Heart left ventricle (tissue), 13 donors: ENCODE results near the gene IGSF5.

Source experiments
- CTCF ChIP-seq, 12 donors: fragments of 200-600 bp; sonication (generic) in 4 of 12; IDR thresholded peaks; one replicate each; pipeline versions ENCODE4 v1.5.0 to v1.8.0; 2018 to 2022; ENCODE audit warnings: antibody characterized with exemption in 12 of 12, mild to moderate bottlenecking in 5 of 12
- POLR2A ChIP-seq, 2 donors: fragments of 450-650 bp; IDR thresholded peaks; one replicate each; pipeline ENCODE4 v1.6.1; 2017; ENCODE audit warnings: antibody characterized with exemption in 2 of 2, mild to moderate bottlenecking in 2 of 2, moderate library complexity in 2 of 2
- donor health status: ischemic (EF 13 %, LVEDD 7.1; RV severe dilation, severe dysfunction).
- donor health status: DM: no; HTN: yes; CAD: no.
- donor health status: DM: no; HTN: no; CAD: no.
- donor health status: ischemic (EF 25% LVEDD 6.9; RV normal size, moderate dysfunction).
- donor health status: ischemic (EF 25% LVEDD 5.7; RV mildly dilated, moderate dysfunction).
- donor health status: ischemic (EF 35%, LVEDD 5.7; RV mildly dilated, moderate dysfunction).
- donor health status: nonischemic (EF 11% LVEDD 7.7; RV severe dilation, severe dysfunction).
- donor health status: DM: yes; HTN: yes; CAD: no.
- donor health status: PGD.
- donor health status: ischemic (EF 29% LVEDD 5.4; RV normal size, mild dysfunction).
- donor health status: nonischemic (EF 23%, LVEDD 6.1; RV moderate dilation, normal function).

DNA sequence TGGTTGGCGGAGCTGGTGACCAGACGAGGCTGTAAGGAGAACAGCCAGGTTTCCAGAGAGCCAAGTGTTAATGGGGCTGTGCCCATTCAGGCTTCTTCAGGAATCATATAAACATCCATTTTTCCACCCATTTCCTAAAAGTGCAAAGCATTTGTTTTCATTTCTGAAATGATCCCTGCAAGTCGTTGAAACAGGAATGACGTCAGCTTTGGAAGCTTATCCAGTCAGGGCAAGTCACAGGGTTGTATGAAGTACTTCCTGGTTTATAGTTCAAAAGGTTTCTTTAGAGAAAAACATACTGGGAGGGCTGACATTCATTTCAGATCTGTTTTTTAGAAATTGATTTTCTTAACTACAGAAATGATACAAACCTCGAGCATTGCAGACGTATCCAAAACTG is 29.2 kb downstream of the IGSF5 start:
- no peak for TF ChIP-seq CTCF (IDR thresholded peaks at IDR 0.05)
- TF ChIP-seq POLR2A (IDR thresholded peaks at IDR 0.05) = no peak
